GM18505 (cell line): ENCODE results near the gene GJC1.

ENCODE experiments used
- ATAC-seq: cut with Tn5 transposase; IDR thresholded peaks from one replicate; pipeline ENCODE4 v1.9.1; 2021; ENCODE audit not compliant: unreplicated experiment
- POLR2A ChIP-seq: IDR thresholded peaks from 4 replicates; pipeline ENCODE4 v1.6.1; 2011; ENCODE audit warnings: borderline replicate concordance; ENCODE audit not compliant: insufficient read depth, insufficient read length; ENCODE audit errors: extremely low read depth

Gene GJC1

DNA sequence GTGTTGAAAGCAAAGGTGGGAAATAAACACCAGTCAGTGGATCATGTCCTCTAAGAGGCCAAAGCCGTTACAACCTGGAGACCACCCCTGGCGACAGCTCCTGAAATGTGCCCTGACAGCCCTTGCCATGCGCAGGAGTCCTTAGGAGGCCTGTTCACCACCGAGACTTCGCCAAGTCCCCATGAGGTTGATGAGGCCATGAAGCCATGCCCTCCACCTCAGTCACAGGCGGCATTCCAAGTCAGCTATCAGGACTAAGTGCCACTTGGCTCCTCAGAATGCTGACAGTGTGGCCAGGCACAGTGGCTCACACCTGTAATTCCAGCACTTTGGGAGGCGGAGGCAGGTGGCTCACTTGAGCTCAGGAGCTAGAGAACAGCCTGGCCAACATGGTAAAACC, 44.2 kb downstream of the GJC1 start:
- no peak for ATAC-seq
- no peak for TF ChIP-seq POLR2A

- no peak for TF ChIP-seq POLR2A
- ATAC-seq = no peak
These were observed 47.7 kb downstream of the GJC1 start for GRCh38 chr17:44782326-44782850.

GRCh38 chr17:44781551-44782325, 48.3 kb downstream of the GJC1 start:
- ATAC-seq = no peak
- TF ChIP-seq POLR2A = no peak

GRCh38 chr17:44780845-44781480, 49.1 kb downstream of the GJC1 start:
- no peak for TF ChIP-seq POLR2A
- no peak for ATAC-seq

DNA sequence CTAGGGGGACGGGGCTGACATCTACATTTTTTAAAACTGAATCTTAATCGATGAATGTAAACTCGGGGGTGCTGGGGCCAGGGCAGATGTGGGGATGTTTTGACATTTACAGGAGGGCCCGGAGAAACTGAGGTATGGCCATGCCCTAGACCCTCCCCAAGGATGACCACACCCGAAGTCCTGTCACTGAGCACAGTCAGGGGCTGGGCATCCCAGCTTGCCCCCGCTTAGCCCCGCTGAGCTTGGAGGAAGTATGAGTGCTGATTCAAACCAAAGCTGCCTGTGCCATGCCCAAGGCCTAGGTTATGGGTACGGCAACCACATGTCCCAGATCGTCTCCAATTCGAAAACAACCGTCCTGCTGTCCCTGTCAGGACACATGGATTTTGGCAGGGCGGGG, 49.9 kb downstream of the GJC1 start:
- ATAC-seq = no peak
- TF ChIP-seq POLR2A = no peak

DNA sequence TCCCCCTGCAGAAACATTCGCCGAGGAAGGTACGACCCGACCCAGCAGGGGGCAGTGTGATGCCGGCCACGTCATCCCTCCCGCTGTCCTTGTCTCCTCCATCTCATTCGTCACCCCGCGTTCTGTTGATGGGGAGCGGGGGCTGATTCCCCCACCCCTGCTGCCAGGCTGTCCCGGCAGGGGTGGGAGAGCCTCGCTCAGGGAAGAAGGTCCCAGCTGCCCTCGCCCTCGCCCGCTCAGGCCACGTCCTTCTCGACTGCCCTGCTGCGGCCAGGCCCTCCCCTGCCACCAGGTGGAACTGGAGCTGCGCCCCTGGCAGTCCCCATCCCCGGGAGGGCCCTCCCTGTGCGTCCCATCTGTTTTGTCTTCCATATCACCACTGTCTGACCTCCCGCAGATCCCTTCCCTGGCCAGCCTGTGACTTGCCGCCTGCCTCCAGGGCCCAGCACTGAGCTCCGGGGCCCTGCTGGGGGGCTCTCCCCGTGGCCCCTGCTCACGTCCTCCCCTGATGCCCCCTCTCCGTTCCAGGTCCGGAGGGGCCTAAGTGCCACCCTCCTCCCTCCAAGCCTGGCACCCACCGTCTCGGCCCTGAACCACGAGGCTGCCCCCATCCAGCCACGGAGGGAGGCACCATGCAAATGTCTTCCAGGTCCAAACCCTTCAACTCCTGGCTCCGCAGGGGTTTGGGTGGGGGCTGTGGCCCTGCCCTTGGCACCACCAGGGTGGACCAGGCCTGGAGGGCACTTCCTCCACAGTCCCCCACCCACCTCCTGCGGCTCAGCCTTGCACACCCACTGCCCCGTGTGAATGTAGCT, 50.7 kb downstream of the GJC1 start:
- no peak for ATAC-seq
- no peak for TF ChIP-seq POLR2A

DNA sequence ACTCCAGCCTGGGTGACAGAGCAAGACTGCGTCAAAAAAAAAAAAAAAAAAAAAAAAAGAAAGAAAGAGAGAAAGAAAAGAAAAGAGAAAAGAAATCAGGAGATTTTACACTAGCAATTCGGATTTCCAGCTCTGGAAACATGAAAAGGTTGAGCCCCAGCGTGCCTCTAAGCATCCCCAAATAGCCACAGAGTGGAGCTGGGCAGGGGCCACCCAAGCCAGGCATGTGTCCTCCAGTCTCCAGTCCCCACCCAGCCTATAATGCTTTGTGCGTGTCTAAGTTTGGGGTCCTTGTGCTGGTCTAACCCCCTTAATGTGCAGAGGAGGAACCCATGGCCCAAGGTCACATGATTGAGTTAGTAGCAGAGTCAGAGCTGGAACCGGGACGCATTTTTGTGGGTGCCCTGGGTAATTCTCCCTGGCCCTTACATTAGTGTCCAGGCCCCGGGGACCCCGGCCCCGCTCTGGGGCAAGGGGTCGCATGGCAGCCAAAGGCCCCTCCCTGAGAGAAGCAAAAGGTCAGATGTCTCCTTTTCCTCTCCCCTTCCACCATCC, 51.4 kb downstream of the GJC1 start:
- ATAC-seq = no peak
- TF ChIP-seq POLR2A = no peak

DNA sequence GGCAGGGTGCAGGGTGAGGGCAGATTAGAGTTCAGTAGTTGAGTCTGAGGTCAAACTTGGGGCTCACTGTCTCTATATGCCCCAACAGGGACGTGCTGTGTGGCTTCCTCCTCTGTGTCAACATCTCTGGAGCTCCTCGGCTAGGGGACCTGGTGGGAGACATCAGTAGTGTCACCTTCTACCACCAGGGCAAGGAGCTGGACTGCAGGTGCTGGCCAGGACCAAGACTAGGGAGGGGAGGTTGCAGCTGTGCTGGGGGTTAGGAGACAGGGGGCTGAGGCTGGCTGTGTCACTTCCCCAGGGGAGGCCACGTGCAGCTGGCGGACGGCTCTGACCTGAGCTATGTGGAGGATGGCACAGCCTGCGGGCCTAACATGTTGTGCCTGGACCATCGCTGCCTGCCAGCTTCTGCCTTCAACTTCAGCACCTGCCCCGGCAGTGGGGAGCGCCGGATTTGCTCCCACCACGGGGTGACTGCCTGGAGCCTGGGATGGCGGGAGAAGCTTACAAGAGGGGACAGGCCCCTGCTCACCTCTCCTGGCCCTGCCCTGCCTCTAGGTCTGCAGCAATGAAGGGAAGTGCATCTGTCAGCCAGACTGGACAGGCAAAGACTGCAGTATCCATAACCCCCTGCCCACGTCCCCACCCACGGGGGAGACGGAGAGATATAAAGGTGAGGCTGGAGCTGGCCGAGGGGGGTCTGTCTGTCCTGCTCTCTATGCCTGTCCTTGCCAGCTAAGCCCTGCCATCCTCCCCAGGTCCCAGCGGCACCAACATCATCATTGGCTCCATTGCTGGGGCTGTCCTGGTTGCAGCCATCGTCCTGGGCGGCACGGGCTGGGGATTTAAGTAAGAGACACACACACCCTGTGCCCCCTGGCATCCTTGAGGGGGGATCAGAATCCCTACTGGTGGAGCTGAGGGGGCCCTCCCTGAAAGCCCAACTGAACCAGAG, 52.4 kb downstream of the GJC1 start:
- no peak for ATAC-seq
- TF ChIP-seq POLR2A = no peak

- no peak for TF ChIP-seq POLR2A
- no peak for ATAC-seq
These were observed 53.3 kb downstream of the GJC1 start for GRCh38 chr17:44776628-44777393.

DNA sequence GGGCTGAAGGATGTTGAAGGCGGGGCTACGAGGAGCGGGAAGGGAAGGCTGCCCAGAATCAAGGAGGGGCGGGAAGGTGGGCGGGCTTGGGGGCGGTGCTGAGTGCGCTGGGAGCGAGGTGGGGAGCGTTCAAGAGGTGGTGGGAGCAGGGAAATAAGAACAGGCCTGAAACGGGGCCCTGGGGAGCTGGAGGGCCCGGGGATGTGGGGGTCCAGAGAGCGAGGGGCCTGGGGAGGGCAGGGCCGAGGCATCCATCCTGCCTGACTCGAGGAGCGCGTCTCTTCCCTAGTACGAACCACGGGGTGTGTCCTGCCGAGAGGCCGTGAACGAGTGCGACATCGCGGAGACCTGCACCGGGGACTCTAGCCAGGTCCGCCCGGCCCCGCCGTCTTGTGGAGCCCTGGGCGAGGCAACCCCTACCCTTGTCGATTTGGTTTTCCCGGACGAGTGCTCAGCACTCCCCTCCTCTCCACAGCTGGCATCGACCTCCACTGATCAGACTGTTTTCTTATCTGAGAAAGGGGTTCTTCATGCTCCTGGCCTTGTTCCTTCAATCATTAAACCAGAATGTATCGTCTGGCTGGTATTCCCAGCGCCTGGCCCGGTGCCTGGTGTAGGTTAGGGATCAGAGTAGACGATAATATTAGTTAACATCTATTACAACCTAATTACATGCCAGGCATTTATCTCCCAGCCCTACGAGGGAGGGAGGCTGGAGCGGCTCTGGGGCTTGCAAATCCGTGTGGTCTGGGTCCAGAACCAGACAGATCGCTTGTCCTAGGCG, 54.1 kb downstream of the GJC1 start:
- no peak for ATAC-seq
- TF ChIP-seq POLR2A = no peak
